HG03457 (cell line): ENCODE results near the gene MACF1.
"Not testable (repeated sequence)": the region's sequence is repeated elsewhere in the genome, so short reads cannot be mapped to it uniquely, and the experiment has no call there.

Experiments used
- ATAC-seq: cut with Tn5 transposase; IDR thresholded peaks from one replicate; pipeline ENCODE4 v1.9.1; 2021; ENCODE audit warnings: moderate number of reproducible peaks; ENCODE audit not compliant: unreplicated experiment

The MACF1 gene

DNA sequence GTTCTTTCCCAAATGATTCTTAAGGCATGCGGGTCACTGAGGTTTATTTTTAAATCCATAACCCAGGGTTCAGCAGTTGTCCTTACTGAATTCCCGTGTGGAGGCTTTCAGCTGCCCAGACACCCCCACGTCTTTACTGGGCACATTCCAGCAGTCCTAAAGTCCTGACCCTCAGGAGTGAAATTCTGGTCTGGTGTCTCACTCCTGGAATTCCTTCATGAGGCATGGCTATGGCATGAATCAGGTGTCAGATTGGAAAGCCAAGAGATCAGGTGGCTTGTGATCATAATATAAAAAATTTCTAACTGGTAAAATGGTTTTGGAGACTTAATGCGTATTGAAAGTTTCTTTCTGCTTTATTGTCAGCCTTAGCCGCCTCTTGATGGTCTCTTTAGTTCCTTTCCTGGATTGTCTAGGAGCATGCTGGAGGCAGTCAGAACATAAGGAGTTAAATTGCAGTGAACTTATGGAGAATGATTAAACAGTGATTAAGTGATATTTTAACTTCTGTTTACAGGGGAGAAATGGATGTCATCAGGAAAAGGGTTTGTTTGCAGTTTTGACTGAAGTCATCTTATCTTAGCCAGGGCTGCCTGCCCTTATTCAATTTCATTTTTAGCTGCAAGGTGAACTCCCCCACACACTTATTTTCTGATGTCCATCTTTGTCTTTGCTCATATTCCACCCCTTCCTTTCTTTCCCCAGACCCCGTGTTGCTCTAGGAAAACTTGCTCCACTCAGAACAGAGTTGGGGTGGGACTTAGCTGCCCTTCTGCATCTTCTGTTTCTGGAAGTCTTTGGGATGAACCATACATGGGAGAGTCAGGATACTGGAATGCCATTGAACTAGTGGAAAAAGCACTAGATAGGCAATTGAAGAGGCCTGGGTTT lies 25.7 kb upstream of the MACF1 start:
- no peak for ATAC-seq

DNA sequence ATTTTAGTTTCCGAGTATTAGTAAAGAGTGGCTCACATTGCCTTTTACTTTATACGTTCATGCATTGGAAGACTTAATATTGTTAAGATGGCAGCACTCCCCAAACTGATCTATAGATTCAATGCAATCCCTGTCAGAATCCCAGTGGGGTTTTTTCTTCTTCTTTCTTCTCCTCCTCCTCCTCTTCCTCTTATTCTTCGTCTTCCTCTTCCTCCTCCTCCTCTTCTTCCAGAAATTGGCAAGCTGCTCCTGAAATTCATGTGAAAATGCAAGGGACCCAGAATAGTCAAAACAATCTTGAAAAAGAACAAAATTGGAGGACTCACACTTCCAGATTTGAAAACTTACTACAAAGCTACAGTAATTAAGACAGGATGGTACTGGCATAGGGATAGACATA lies 23.2 kb upstream of the MACF1 start:
- no peak for ATAC-seq

DNA sequence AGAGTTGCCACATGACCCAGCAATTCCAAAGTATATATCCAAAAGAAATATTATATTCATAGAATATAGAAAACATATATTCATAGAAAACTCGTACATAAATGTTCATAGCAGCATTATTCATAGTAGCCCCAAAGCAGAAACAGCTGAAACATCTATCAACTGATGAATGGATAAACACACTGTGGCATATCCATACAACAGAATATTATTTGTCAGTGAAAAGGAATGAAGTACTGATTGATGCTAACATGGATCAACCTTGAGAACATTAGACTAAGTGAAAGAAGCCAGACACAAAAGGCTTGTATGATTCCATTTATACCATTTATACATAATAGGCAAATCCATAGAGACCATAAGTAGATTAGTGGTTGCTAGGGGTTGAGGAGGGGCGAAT lies 21.7 kb upstream of the MACF1 start:
- no peak for ATAC-seq

DNA sequence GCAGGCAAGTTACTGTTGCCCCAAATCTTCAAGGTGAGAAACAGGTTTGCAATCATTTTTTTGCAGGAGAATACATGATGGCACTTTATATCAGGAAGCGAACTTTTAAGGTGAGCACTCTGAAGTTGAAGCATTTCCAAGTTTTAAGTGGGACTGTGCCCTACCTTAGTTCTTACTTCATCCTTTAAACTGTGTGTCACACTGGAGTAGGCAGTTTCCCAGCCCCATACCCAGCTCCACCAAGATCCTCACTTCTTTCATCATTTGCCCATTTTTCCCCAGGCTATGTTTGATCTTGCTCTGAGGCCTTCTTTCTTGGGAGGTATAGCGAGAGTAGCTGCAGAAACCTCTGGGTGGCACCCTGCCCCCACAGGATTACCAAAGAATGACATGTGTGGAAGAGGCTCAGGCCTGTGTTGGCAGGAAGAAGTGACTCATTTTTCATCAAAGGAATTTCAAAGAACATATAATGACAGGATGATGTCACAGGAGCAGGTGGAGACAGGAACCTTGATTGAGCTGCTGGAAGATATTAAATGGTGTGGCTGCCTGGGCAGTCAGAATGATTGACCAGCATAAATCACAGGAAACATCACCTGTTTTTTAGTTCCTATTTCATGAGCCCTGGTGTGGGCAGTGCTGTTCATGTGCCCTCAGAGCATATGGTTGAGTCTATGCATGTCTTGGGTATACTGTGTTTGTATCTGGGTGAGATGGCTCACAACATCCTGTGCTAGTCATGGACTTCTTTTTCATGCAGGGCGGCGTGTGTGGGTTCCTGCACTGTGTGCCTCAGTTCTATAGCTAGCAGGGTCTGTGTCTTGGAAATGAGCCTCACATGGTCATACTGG lies 20.8 kb upstream of the MACF1 start:
- ATAC-seq: no peak

DNA sequence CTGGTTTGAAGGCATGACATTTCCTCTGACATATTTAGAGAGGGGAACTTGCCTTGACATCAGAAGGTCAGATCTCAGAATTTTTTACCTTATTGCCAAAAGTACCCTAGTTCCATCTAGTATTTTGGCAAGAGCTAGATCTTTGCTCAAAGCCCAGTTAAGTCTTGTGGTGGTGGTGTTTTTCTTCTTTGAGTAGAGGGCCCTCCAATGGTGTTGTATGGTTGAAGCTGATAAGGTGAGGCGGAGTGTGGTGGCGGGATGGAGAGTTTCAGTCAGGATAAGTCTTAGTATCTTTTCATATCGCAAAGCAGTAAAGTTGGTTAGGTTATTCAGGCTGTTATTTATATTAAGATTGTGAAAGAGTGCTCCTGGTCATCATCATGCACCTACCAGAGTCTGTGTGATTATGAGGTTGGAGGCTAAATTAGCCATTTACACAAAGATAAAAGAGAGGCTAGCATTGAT lies 20.1 kb upstream of the MACF1 start:
- no peak for ATAC-seq

DNA sequence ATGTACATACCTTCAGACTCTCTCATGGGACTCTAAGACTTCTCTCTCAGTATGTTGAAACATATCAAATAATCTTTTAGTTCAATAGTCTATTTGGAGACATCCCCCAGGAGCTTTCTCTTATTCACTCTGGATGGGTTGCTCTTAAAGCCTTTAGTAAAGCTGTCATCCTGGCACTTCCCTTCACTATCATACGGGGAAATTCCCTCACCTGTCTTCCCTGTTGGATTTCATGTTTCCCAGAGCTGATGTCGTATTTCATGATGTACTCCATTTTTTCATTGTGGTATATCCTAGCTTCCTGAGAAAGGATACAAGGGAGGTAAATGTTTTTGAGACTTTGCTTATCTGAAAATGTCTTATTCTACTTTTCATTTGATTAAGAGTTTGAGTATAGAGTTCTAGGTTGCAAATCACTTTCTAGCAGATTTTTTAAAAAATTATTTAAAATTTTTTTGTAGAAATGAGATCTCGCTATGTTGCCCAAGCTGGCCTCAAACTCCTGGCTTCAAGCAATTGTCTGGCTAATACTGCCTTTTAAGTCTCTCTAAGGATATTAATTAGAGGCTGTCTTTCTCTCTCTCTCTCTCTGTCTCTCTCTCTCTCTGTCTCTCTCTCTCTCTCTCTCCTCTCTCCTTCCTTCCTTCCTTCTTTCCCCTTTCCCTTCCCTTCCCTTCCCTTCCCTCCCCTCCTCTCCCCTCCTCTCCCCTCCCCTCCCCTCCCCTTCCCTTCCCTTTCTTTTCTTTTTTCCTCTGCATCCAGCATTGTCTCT lies 17.0 kb upstream of the MACF1 start:
- ATAC-seq: no peak

DNA sequence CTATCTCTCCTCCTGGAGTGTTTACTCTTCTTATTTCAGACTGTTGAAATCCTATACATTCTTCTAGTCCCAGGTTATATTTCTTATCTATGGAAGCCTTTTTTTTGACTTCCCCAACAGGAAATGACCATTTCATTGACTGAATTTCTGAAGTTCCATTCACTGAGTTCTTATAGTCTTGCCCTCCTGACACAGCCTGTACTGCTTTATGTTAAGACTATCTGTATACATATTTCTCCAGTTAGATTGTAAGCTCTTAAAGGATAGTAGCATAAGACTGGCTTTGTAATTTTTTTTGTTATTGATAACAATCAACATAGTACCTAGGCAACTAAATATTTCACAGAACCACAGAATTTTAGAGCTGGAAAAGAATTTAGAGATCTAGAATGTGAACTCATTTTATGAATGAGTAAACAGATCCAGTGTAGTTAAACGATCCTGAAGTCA lies 14.9 kb upstream of the MACF1 start:
- no peak for ATAC-seq

DNA sequence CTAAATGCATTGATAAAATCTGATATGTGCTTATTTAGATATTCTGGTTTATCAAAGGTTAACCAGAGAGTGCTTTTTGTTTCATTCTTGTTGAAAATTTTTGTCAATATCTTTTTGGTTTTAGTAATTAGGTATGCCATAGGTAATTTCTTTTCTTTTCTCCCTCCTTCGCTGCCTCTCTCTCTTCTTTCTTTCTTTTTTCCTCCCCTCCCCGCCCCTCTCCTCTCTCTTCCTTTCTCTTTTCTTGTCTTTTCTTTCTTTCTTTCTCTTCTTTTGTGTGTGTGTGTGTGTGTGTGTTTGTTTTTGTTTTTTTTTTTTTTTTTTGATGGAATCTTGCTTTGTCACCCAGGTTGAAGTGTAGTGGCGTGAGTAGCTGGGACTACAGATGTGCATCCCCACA lies 14.4 kb upstream of the MACF1 start:
- no peak for ATAC-seq

DNA sequence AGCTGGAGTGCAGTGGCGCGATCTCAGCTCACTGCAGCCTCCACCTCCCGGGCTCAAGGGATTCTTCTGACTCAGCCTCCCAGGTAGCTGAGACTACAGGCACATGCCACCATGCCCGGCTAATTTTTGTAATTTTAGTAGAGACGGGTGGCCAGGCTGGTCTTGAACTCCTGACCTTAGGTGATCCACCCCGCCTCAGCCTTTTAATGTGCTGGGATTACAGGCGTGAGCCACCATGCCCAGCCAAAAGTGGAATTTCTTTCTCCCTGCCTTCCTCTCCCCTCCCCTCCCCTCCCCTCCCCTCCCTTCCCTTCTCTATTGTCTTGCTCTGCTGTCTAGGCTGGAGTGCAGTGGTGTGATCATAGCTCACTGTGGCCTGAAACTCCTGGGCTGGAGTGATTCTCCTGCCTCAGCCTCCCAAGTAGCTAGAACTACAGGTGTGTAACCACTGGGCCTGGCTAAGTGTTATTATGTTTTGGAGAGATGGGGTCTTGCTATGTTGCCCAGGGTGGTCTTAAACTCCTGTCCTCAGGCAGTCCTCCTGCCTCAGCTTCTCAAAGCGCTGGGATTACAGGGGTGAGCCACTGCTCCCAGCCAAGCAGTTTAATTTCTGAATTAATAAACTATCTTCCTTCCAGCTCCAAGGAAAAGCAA lies 10.0 kb upstream of the MACF1 start:
- ATAC-seq: no peak

DNA sequence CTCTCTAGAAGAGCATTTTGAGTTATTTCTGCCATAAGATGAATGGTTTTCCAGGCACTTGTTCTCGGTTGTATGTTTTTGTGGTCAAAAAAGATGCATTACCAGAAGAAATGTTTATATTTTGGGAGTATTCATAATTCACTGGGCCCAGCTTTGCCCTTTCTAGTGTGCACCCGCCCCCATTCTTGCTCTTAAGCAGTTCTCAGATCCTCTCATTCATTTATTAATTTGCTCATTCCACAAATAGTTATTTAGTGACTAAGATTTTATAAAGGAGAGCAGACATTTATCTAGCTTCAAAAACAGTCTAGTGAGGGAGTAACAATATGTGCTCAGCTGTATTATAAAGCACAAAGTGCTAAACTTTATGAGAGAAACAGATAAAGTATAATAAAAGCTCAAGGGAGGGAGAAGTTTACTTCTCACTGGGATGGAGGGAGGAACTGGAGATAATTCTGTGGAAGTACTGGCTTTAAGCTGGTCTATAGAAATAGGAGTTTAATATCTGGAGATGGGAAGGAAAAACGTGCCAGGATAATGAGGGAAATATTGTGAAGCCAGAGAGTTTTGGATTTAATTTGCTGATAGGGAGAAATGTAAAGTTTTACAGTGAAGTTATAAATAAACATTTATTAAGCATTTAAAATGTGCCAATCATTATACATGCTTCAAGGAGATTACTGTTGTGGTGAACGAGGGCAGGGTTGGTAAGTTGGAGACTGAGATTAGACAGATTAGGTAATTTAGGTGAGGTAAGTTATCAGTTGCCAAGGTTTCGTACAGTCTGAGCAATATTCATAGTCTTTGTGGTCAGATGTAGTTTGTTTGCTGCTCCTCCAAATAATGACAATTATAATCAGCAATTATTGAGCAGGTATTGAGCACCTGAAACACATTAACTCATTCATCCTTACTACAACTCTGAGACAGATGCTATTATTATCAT lies 9.1 kb upstream of the MACF1 start:
- no peak for ATAC-seq

DNA sequence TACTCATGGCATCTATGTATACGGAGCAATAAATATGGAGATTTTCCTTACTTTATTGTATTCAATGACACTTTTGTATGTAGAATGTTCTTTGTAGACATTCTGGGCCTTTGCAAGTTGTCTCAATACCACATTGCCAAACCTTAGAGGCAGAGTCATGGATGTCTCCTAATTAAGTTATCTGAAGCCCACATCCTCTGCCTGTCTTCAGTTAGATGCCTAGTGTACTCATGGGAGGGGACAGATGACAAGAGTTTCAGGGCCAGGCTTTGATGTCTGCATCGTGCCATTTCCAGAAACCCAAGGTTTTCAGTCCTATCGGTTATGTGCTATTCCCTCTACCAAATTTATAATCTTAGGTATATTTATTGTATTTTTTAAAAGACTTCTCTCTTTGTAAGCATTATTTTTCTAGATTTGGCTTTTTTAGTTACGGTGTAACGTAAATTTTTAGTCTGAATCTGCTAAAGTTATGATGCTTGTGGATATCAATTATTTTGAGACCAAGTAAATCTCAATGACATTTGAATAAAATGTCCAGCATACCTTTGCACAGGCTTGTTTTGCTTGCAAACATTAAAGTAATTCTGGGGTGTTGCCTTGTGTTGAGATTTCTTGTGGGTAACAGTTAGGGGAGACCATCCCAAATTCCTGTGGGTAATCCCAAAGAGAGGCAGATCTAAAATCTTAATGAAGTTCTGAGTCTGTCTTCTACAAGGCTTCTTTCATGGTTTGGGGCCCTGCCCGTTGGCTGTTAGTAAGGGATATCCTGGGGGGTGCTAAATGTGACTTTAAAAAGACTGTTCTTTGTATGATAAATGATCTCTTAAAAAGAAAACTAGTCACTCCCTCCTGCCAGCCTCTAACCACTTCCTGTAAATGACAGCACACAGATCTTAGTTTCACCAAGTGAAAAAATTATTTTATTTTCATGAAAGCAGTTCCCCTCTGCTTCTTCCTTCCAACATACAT lies 8.0 kb upstream of the MACF1 start:
- ATAC-seq: no peak

DNA sequence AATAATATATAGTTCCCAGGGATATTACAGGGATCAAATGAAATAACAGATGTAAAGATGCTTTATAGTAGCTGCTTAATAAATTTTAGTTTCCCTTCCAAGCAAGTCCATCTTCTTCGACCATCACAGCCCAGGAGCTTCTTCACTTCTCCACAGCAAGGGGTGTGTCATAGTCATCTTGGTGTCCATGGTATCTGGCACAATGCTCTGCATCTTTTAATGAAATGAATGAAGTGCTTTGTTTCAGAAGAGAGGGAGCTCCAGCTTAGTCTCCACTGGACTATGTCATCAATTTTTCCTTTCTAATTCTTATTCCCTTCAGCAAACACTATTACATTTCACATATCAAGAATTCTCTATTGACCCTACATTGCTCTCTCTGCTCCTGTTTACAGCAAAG lies 4.9 kb upstream of the MACF1 start:
- no peak for ATAC-seq

DNA sequence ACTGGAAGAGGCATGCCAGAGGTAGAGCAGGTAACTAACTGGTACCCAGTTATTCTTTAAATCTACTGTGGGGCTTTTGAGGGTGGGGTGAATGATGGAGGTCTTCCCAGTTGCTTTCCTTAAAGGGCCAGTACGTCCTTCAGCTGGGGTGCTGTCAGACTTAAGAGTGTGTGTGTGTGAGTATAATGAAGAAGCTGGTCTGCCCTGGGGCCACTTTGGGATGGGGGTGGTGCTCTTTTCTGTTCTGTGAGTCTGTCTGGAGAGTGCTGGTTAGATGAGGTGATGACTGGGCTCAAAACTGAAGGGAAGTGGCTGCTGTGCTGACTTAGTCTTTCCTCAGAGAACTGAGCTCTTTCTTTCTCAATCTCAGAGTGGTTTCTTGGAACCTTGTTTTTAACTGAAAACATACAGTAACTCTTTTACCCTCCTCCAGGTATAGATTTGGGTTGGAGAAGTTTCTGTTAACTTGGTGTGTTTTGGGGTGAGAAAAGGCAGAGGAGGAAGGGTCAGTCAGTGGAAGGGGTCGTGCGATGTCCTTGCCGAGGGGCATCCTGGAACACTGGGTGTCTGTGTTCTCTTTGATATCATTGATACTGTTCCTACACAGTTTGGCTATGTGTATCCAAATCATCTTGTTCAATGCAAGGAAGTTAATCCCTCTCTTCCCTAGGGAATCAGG lies 746 bp downstream of the MACF1 start:
- ATAC-seq: no peak

DNA sequence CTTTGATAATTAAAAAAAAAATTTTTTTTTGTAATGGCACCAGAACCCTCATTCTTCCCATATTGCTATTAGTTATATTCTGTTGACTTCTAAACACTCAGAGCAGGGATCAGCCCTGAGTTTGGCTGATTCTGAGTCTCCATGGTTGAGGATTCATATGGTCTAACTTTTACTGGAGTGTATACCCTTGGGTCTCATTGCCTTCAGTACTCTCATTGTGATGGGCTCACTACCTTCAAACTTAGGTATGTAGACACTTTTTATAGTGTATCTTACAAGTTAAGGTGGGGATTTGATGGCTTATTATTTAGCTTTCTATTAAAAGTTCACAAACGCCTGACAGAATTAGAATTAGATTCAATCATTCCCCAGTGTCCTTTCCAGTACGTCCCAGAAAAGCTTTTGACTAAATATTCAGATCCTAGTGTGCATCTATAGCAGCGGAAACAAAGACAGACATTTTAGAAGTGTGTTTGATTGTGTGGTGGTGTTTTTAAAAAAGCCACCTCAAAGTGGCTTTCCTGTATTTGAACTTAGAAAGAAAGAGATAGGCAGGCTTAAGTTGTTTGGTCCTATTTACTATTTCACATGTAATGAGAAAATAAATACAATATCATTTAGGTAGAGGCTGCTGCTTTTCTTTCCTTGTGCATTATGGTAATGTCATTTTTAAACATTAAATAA lies 1.4 kb downstream of the MACF1 start:
- no peak for ATAC-seq

DNA sequence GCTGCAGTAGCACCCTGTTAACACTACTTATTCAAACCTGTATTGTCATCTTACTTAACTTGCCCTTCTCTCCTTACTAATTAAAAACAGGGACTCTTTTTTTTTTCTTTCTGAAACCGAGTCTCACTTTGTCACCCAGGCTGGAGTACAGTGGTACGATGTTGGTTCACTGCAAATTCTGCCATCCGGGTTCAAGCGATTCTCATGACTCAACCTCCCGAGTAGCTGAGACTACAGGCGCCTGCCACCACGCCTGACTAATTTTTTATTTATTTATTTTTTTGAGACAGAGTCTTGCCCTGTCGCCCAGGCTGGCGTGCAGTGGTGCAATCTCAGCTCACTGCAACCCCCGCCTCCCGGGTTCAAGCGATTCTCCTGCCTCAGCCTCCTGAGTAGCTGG lies 3.9 kb downstream of the MACF1 start:
- ATAC-seq: not testable (repeated sequence)

DNA sequence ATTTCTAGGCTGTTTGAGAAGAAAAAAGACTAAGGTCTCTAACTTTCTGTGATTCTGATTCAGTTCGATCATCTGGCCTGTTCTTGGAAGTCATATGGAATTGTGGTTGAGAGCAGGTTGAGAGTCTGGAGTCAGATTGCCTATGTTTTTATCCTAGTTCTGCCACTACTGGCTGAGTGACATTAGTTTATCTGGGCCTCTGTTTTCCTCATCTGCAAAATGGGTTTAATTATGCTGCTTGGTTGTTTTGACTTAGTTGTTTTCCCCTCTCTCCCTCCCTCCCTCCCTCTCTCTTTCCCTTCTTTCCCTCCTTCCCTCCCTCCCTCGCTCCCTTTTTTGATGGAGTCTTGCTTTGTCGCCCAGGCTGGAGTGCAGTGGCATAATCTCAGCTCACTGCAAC lies 6.2 kb downstream of the MACF1 start:
- no peak for ATAC-seq

DNA sequence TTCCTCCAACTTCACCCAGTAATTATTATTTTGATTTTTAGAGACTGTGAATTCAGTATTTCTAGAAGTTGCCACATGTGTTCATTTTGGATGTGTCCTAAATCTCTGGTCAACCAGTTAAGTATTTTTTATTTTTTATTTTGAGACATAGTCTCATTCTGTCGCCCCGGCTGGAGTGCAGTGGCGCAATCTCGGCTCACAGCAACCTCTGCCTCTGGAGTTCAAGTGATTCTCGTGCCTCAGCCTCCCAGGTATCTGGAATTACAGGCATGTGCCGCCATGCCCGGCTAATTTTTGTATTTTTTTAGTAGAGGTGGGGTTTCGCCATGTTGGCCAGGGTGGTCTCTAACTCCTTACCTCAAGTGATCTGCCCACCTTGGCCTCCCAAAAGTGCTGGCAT lies 8.0 kb downstream of the MACF1 start:
- no peak for ATAC-seq
